RWPE2 (cell line): ENCODE measurements around the gene LMLN.

Experiments used
- ATAC-seq: fragments of 200-7000 bp; cut with Tn5 transposase; 3 replicates; pipeline ENCODE4 v1.9.1; 2021; ENCODE audit warnings: low read depth
- DNase-seq: peaks from one replicate; pipeline ENCODE4 v3.0.0-alpha.2; 2020; ENCODE audit warnings: low spot score
- H3K27ac ChIP-seq: fragments of 450-650 bp; 2 replicates; pipeline ENCODE4 v1.5.1; 2017; ENCODE audit warnings: mild to moderate bottlenecking; ENCODE audit not compliant: poor library complexity, severe bottlenecking
- H3K27me3 ChIP-seq: fragments of 250-450 bp; sonication (Bioruptor Pico); 2 replicates; pipeline ENCODE4 v1.5.1; 2021; ENCODE audit warnings: mild to moderate bottlenecking, moderate library complexity; ENCODE audit not compliant: insufficient read depth, poor library complexity, severe bottlenecking
- H3K36me3 ChIP-seq: fragments of 250-450 bp; sonication (Bioruptor Pico); 2 replicates; pipeline ENCODE4 v1.5.1; 2020; ENCODE audit warnings: low read depth, mild to moderate bottlenecking, moderate library complexity
- H3K4me1 ChIP-seq: fragments of 250-450 bp; sonication (Bioruptor Pico); 2 replicates; pipeline ENCODE4 v1.5.1; 2021; ENCODE audit warnings: mild to moderate bottlenecking, moderate library complexity; ENCODE audit not compliant: insufficient read depth, poor library complexity, severe bottlenecking
- H3K4me3 ChIP-seq: fragments of 250-450 bp; sonication (Bioruptor Pico); 2 replicates; pipeline ENCODE4 v1.5.1; 2021; ENCODE audit warnings: mild to moderate bottlenecking, moderate library complexity; ENCODE audit not compliant: severe bottlenecking
- H3K9me3 ChIP-seq: fragments of 250-450 bp; sonication (Bioruptor Pico); 2 replicates; pipeline ENCODE4 v1.5.1; 2021; ENCODE audit warnings: mild to moderate bottlenecking, moderate library complexity; ENCODE audit not compliant: severe bottlenecking
- CTCF ChIP-seq: fragments of 450-650 bp; IDR thresholded peaks from one replicate; pipeline ENCODE4 v1.5.1; 2017; ENCODE audit warnings: mild to moderate bottlenecking, moderate library complexity; ENCODE audit not compliant: poor library complexity, severe bottlenecking

Gene LMLN

GRCh38 chr3:197997936-197998335 is 37.9 kb downstream of the LMLN start:
- H3K4me1 ChIP-seq: no peaks in the 10 kb centered on the region
- DNase-seq (no peak), ATAC-seq (no peak)
- no peak overlapping the region for H3K4me3 ChIP-seq
- H3K9me3 ChIP-seq: no peaks in the 10 kb centered on the region
- H3K27ac ChIP-seq: no peak overlapping the region
- TF ChIP-seq CTCF: no peak
- H3K36me3 ChIP-seq: no peaks in the 10 kb centered on the region
- H3K27me3 ChIP-seq: no peaks in the 10 kb centered on the region

GRCh38 chr3:198017090-198017489 is 57.1 kb downstream of the LMLN start:
- no peak overlapping the region for H3K4me3 ChIP-seq
- H3K36me3 ChIP-seq: no peaks in the 10 kb centered on the region; the same call in 1 of the 2 replicates
- ATAC-seq (no peak), DNase-seq (no peak)
- no peak for TF ChIP-seq CTCF
- no peaks in the 10 kb centered on the region for H3K4me1 ChIP-seq
- H3K9me3 ChIP-seq: no peaks in the 10 kb centered on the region
- no peak overlapping the region for H3K27ac ChIP-seq
- no peaks in the 10 kb centered on the region for H3K27me3 ChIP-seq

- DNase-seq (no peak), ATAC-seq (no peak)
- Histone ChIP-seq H3K27me3 (no peaks in the 10 kb centered on the region), H3K4me3 (no peak overlapping the region), H3K9me3 (no peaks in the 10 kb centered on the region), H3K27ac (no peak overlapping the region), H3K4me1 (no peaks in the 10 kb centered on the region), H3K36me3 (no peaks in the 10 kb centered on the region; the same call in 1 of the 2 replicates)
- TF ChIP-seq CTCF: no peak
Observed at GRCh38 chr3:198018416-198018815, 58.4 kb downstream of the LMLN start.

- H3K36me3 ChIP-seq: no peaks in the 10 kb centered on the region; the same call in 1 of the 2 replicates
- no peak for TF ChIP-seq CTCF
- no peaks in the 10 kb centered on the region for H3K27me3 ChIP-seq
- DNase-seq: no peak
- H3K27ac ChIP-seq: no peak overlapping the region
- H3K4me3 ChIP-seq: no peak overlapping the region
- no peaks in the 10 kb centered on the region for H3K9me3 ChIP-seq
- H3K4me1 ChIP-seq: no peaks in the 10 kb centered on the region
- no peak for ATAC-seq
Observed at GRCh38 chr3:198019115-198019514, 59.1 kb downstream of the LMLN start.

- Histone ChIP-seq H3K9me3 (no peaks in the 10 kb centered on the region), H3K36me3 (no peaks in the 10 kb centered on the region; the same call in 1 of the 2 replicates), H3K27ac (no peak overlapping the region), H3K27me3 (no peaks in the 10 kb centered on the region), H3K4me3 (no peak overlapping the region), H3K4me1 (no peaks in the 10 kb centered on the region)
- DNase-seq (no peak), ATAC-seq (no peak)
- no peak for TF ChIP-seq CTCF
Observed at GRCh38 chr3:198021320-198021719, 61.3 kb downstream of the LMLN start.
